ENCODE results near the gene DGCR2.
A peak's percentile ranks its signal among the peaks of the same experiment; 100 is the strongest.
"Not testable (repeated sequence)": the region's sequence is repeated elsewhere in the genome, so short reads cannot be mapped to it uniquely, and the experiment has no call there.

The DGCR2 gene

DNA sequence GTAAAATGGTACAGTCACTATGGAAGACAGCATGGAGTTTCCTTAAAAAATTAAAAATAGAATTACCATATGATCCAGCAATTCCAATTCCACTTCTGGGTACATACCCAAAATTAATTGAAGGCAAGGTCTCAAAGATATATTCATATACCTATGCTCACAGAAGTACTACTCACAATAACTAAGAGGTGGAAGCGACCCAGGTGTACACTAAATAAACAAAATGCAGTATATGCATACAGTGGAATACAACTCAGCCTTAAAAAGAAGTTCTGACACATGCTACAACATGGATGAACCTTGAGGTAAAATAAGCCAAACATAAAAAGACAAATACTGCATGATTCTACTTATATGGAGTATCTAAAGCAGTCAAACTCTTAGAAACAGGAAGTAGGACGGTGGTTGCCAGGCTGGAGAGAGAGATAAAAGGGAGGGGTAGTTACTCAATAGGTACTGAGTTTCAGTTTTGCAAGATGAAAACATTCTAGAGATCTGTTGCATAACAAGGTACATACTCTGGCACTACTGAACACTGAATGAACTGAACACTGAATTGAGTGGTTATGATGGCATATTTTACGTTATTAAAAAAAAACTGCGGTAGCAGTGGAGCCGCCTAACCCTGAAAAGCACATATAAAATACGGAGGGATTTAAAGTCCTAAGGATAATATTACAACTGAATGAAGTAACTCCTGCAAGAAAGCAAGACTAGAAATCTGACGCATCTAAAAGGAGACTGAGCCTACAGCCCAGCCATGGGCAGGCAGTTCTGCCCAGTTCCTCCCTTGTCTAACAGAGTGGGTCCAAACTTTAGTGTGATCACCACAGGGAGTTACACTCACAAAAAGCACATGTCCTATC lies 12.8 kb downstream of the DGCR2 start:
- DNase-seq (ENCODE audit: low spot score) = no peak

DNA sequence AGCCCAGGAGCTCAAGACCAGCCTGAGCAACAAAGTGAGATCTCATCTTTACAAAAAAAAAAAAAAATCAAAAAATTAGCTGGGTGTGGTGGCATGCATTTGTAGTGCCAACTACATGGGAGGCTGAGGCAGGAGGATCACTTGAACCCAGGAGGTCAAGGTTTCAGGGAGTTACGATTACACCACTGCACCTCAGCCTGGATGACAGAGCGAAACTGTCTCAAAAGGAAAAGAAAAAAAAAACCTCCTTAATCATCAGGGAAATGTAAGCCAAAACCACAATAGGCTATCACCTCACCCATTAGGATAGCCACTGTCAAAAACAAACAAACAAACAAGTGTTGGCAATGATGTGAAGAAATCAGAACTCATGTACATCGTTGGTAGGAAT lies 13.4 kb downstream of the DGCR2 start:
- no peak for DNase-seq (ENCODE audit: low spot score)

DNA sequence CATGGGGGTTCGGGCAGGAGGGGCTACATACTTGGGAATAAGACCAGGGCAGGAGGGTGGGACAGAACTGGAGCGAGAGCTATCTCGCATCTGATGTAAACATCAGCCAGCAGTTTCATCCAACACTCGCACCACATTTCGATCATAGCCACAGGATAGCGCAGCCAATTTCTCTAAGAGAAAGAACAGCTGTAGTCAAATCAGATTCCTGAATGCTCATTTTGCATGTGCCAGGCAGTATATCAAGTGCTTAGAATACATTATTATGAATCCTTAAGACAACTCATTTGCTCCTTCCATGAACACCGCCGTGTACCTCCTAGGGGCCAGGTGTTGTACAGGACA lies 14.5 kb downstream of the DGCR2 start:
- no peak for DNase-seq (ENCODE audit: low spot score)

DNA sequence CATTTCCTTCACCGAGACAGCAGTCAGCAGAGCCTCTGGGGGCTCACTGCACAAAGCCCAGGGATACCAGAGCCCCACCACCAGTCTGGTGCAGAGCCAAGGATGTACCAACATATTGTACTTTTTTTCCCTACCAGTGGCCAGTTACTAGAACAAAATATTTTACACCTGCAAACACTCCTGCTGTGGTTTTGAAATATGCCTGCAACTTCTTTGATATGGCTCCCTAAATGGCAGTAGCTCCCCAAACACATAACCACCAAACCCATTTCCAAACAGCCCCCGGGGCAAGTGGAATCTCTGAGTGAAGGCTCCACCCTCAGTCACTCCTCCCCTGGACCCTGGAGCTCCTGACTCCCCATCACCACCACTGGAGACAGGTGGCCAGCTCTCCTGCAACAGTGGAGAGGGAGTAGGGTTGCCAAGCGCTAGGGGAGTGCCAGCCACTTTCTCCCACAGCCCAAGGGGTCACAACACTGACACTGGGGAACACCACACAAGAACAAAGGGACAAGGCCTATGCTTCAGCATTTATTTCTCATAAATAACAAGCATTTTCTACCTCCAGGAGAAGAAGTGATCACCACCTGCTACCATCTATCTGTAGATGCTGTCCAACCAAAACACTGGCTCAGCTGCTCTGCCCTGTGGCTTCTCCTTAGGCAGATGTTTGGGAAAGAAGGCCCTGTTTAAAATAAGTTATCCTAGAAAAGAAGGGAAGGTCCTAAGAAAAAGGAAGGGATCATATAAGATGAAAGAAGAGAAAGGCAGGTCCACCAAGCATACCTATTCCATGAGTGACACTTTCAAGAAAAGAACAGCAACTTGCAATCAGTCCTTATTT lies 15.1 kb downstream of the DGCR2 start:
- DNase-seq (ENCODE audit: low spot score) = no peak

DNA sequence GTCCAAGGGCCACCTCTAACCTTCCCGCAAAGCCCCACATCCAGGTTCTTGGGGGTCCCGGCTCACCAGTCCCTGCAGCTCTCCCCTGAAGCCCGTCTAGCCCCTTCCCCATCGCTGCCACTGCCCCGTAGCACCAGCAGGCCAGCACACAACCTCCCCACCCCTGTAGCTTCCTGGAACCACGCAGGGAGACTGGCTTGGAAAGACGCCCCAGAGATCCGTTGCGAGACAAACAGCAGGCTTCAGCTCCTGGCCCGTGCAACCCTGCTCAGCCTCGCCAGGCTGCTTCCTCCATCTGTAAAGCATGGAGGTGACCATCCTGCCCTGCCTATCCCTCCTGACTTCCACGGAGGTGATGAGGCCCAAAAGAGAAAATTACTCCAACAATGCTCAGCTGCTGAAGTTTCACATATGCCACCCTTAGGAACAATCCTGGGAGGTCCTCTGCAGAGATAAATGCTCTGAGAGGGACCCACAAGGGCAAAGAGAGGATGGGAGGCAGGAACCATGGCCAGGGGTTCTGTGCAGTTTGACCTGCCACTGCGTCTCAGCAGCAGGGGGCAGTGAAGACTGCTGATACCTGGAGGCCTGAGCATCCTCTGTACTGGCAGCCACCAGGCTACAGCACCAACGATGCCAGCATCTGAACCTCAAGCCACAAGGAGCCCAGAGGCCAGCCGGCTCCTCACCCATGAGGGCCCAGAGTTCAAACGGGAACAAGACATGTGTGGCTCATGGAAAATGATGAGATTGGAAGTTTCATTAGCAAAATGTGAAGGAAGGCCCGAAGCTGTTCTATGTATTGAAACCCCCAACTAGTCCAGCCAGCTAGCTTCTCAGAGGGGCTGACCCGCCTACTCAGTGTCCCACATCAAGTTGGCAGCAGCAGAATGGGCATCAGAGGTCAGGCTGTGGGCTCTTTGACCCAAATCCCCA lies 16.1 kb downstream of the DGCR2 start:
- DNase-seq (ENCODE audit: low spot score) = no peak

DNA sequence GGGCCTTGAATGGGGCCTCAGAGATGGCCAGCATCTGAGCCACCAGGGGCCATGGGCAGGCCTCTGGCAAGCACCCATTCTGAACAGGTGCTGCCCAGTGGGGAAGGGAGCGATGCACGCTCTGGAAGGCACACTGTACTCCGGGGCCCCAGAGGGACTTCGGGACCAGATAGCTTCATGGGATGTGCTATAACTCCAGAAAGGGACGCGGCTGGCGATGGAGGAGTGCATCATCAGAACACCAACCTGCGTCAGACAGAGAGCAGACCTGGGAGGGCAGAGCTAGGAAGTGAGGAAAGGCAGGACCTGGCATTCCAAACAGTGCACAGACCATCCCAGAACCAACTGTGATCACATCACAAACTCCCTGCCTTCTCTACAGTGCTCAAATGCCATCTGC lies 16.8 kb downstream of the DGCR2 start:
- DNase-seq (ENCODE audit: low spot score) = no peak

DNA sequence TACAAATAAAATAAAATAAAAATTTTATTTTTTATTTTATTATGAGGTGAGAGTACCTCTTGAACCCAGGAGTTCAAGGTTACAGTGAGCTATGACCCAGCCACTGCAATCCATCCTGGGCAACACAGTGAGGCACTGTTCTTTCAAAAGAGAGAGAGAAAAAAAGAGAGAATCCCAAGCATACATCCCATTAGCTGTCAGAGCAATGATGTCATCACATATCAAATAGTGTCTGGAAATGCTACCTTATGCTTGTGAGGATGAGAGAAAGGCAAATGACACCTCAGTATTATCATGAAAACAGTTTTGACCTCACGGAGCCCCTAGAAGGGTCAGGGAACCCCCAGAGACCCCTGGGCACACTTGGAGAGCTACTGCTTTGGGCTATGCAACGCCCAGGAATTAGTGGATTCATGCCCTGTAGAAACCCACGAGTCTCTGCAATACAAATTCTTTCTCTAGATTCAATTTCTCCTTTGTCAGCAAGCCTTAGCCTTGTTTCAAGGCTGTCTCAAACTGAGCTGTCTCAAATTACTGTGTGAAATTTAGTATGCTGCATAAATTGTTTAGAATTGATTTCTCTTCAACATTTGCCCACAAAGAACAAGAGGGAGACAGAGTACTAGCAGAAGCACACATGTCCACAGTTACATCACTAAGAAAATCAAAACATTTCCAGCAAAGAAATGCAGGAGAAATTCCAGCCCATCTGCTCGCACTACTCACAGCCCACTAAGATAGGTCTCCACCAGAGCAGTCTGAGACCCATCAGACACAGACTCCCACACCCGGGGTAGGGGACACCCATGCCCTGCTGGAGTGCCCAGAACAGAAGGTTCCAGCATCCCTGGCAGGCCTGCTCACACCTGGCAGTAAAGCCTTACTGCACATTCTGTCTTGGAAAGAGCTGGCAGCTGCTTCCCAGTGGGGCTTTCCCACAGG lies 18.1 kb downstream of the DGCR2 start:
- no peak for DNase-seq (ENCODE audit: low spot score)

DNA sequence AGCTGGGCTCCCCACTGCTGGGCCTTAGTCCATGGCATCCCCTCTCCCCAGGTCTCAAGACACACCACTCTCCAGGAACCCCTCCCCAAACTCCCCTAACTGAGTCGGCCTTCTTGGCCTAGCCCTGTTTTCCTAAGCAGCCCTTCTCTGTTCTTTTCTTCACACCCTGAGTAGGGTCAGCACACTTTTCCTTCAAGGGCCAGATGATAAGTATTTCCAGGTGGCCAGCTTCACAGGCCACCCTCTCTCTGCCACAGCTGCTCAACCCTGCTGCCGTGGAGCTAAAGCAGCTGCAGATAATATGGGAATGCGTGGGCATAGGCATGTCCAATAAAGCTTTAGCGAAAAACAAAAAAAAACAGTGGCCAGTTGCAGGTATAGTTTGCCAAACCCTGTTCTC lies 24.1 kb downstream of the DGCR2 start:
- DNase-seq (ENCODE audit: low spot score) = no peak

DNA sequence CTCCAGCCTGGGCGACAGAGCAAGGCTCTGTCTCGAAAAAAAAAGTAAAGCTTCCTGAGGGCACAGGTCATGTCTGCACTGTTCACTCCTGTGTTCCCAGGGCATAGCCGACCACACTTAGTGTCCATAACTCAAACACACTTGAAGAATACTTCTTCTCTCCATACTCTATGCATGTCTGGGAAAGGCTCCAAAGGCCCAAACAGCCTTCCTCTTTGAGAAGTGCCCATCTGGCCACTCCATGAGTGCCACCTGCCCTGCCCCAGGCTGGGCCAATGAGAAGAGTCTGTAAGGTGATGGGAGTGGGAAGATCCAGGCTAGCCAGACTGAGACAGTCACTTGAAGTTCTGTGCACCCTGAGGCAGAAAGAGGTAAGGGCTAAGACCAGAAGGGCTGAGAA lies 24.7 kb downstream of the DGCR2 start:
- DNase-seq (ENCODE audit: low spot score) = no peak

DNA sequence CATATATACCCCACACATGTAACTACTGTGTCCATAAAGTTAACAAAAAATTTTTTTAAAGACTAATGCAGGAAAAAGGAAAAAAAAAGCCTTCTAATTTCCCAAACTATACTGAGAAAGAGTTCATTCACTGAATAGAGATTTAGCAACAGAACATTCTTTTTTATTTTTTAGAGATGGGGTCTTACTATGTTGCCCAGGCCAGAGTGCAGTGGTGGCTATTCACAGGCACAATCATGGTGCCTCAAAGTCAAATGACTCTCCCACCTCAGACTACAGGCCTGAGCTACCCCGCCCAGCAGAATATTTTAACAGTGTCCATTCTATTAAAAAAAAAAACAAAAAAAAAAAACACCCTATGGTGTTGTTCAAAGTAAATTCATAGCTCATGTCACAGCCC lies 25.7 kb downstream of the DGCR2 start:
- DNase-seq (ENCODE audit: low spot score) = no peak

DNA sequence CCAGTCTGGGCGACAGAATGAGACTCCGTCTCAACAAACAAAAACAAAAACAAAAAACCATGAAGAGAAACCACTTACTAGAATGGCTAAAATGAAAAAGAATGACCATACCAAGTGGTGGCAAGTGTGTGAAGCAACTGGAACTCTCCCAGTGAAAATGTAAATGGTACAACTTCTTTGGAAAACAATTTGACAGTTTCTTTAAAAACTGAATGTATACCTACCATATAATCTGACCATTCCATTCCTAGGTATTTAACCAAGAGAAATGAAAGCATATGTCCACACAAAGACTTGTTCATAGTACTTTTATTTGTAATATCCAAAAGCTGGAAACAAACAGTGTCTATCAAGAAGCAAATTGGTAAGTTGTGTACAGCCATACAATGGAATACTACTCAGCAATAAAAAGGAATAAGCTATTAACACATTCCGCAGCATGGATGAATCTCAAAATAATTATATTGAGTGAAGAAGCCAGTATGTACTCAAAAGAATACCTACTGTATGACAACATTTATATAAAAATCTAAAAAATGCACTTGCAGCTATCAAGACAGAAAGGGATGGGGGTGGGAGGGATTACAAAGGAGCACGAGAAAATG lies 27.7 kb downstream of the DGCR2 start:
- DNase-seq (ENCODE audit: low spot score) = no peak

DNA sequence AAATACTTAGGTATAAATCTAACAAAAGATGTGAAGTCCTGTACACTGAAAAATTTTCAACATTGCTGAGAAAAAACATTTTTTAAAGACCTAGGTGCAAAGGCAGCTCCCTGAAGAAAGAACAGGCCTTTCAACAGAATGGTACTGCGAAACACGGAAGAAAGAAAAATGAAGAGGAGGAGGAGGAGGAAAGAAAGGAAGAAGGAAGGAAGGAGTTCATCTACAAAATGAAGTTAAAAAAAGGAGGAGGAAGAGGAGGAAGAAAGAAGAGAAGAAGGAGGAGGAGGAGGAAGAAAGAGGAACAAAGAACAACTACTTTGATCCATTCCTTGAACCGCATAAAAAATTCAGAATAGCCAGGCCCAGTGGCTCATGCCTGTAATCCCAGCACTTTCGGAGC lies 29.5 kb downstream of the DGCR2 start:
- DNase-seq (ENCODE audit: low spot score) = no peak

DNA sequence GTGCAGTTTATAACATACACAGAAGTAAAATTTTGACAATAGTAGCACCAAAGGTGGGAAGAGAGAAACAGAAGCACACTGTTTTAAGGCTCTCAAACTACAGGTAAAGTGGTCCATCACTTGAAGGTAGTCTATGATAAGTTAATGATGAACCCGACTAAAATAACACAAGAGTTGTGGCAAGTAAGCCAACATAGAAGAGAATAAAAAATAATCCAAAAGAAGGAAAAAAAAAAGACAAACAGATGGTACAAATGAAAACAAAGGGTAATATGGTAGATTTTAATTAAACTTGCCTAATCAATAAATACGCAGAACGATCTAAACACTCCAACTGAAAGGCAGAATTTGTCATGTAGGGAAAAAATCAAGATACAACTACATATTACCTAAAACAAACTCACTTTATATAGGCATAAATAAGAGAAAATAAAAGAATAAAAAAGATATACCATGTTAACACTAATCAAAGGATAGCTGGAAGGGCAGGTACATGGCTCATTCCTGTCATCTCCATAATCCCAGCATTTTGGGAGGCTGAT lies 31.6 kb downstream of the DGCR2 start:
- no peak for DNase-seq (ENCODE audit: low spot score)

DNA sequence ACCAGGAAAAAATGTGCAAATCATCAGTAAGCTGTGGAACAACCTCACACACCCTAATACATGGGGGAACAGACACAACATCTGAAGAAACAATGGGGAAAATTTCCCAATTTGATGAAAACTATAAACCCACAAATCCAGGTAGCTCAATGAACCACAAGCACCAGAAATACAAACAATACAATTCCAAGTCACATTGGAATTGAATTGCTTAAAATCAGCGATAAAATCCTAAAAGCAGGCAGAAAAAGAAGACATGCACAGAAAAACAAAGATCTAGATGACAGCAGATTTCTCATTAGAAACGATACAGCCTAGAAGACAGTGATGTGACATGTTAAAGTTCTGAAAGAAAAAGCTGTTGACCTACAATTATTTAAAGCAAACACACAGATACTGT lies 32.0 kb downstream of the DGCR2 start:
- no peak for DNase-seq (ENCODE audit: low spot score)

DNA sequence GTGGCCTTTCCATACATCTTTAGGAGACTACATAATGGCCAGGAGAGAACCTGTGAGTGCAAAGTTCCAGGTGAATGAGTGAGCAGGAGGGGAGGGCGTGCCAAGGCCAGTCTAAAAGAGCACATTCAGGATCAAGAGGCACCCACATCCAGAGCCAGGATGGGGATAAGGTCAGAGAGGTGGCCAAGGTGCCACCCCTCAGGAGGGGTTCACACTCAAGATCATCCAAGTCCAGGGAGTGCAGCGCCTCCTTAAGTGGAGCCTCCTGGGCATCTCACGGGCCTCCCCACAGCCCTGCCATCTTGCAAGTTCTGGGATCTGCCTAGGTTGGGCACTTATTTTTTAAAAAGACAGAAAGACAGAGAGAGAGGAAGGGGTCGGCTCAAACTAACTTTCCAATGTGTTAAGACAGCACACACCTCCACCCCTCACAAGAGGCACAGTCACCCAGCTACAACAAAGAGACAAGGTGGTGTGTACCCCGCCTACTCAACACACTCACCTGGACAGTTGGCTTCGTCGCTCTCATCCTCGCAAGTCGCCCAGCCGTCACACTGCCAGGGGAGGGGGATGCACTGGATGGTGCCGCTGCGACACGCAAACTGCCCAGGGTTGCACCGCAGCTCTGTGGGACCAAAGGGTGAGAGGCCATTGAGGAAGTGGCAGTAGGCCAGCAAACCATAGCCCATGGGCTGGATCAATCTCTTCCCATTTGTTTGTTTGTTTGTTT lies 33.2 kb downstream of the DGCR2 start:
- DNase-seq (ENCODE audit: low spot score) = no peak

DNA sequence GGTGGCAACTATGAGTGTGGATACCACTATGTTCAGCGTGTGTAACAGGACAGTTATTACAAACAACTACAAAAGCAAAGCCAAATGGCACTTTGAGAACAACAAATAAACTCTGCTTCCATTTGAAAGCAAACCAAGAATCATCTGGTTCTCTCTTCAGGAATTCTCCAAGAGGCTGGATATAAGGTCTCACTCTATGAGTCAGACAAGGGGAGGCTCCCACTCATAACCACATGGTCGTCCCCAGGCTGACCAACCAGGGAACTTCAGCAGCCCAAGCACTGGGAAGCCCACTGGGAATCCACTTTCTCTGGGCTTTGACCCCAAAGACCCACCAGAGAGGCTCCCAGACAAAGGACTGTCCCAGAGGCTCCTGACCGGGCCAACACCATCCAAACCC lies 35.3 kb downstream of the DGCR2 start:
- DNase-seq (ENCODE audit: low spot score) = peak; percentile 8

DNA sequence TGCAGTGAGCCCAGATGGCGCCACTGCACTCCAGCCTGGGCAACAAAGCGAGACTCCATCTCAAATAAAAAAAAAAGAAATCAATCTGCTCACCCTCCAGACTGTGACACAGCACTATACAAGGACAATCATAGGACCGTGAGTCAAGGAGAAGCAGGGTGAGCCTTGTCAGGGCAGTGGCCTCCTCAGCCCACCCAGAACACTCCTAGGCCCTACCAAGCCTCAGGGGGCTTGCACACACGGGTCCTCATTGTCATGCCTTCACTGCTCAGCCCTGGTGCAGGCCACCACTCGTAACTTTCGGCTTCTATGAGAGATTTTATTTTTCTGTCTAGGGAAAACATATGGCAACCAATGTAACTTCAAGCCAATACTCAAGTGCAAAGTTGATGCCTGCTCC lies 35.8 kb downstream of the DGCR2 start:
- DNase-seq (ENCODE audit: low spot score) = no peak

DNA sequence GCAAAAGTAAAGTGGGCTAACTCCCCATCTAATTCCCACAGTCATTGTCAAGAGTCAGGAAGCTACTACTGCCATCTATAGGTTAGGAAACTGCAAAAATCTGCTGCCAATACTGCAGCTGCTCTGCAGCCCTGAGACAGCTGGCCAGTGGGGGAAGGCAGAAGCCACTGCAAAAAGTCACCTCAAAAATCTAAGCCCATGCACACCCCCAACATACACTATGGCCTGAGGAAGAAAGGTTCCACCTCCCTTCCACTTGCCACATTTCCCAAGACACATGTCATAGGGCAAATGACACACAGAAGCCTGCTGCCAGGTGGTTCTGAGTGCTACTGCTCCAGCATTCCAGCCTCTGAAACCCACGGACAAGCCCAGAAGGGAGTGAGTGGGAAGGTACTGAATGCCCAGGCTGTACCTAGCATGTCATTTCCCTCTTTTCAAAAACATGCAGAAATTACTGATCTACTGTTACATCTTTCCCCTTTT lies 36.9 kb downstream of the DGCR2 start:
- peak; percentile 24 for DNase-seq (ENCODE audit: low spot score)

DNA sequence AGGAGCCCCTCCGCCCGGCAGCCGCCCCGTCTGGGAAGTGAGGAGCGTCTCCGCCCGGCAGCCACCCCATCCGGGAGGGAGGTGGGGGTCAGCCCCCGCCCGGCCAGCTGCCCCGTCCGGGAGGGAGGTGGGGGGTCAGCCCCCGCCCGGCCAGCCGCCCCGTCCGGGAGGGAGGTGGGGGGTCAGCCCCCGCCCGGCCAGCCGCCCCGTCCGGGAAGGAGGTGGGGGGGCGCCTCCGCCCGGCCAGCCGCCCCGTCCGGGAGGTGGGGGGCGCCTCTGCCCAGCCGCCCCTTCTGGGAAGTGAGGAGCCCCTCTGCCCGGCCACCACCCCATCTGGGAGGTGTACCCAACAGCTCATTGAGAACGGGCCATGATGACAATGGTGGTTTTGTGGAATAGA lies 37.6 kb downstream of the DGCR2 start:
- not testable (repeated sequence) for DNase-seq (ENCODE audit: low spot score)

DNA sequence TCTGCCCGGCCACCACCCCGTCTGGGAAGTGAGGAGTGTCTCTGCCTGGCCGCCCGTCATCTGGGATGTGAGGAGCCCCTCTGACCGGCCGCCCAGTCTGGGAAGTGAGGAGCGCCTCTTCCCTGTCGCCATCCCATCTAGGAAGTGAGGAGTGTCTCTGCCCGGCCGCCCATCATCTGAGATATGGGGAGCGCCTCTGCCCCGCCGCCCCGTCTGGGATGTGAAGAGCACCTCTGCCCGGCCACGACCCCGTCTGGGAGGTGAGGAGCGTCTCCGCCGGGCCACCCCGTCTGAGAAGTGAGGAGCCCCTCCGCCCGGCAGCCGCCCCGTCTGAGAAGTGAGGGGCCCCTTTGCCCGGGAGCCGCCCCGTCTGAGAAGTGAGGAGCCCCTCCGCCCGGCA lies 38.1 kb downstream of the DGCR2 start:
- not testable (repeated sequence) for DNase-seq (ENCODE audit: low spot score)

Measured in kidney capillary endothelial cell (primary cell).